Suppressor macrophage (primary cell): Measurements from ENCODE around the gene ARL4A.
"Not testable (repeated sequence)": the region's sequence is repeated elsewhere in the genome, so short reads cannot be mapped to it uniquely, and the experiment has no call there.

Experiments used
- DNase-seq, 4 experiments: peaks; one replicate each; pipeline ENCODE4 v3.0.0-alpha.2; 2020 to 2022

ARL4A gene

GRCh38 chr7:12670000-12670729, 17.3 kb upstream of the ARL4A start:
- peak in 3 of 4 experiments; percentile 10 to 38 (median 13) for DNase-seq

GRCh38 chr7:12670743-12671520, 16.5 kb upstream of the ARL4A start:
- DNase-seq: peak; percentile 7 to 76 (median 49)

- not testable (repeated sequence) for DNase-seq
Observed at GRCh38 chr7:12673436-12673835, 14.0 kb upstream of the ARL4A start.

GRCh38 chr7:12674053-12674452, 13.4 kb upstream of the ARL4A start:
- DNase-seq: no peak

- DNase-seq: peak; percentile 67 to 79 (median 73)
Observed at GRCh38 chr7:12674861-12675260, 12.6 kb upstream of the ARL4A start.

- DNase-seq: peak in 1 of 4 experiments; percentile 10
Observed at GRCh38 chr7:12683678-12684585, 3.5 kb upstream of the ARL4A start.

GRCh38 chr7:12684733-12685132, 2.7 kb upstream of the ARL4A start:
- DNase-seq: no peak

GRCh38 chr7:12685550-12685949, 1.9 kb upstream of the ARL4A start:
- DNase-seq: peak; percentile 47 to 75 (median 60)

GRCh38 chr7:12686234-12686890, 1.1 kb upstream of the ARL4A start:
- peak; percentile 96 to 99 (median 97) for DNase-seq

- DNase-seq: no peak
Observed at GRCh38 chr7:12687718-12688171, 312 bp downstream of the ARL4A start.

- peak in 1 of 4 experiments; percentile 47 for DNase-seq
Observed at GRCh38 chr7:12688485-12689170, 1.2 kb downstream of the ARL4A start.

- no peak for DNase-seq
Observed at GRCh38 chr7:12689451-12689850, 2.0 kb downstream of the ARL4A start.

GRCh38 chr7:12690041-12690878, 2.8 kb downstream of the ARL4A start:
- DNase-seq: no peak

- DNase-seq: not testable (repeated sequence)
Observed at GRCh38 chr7:12691388-12691787, 4.0 kb downstream of the ARL4A start.

- no peak for DNase-seq
Observed at GRCh38 chr7:12692035-12692434, 4.6 kb downstream of the ARL4A start.

- no peak for DNase-seq
Observed at GRCh38 chr7:12692479-12693259, 5.2 kb downstream of the ARL4A start.

- no peak for DNase-seq
Observed at GRCh38 chr7:12694817-12695216, 7.4 kb downstream of the ARL4A start.

- DNase-seq: no peak
Observed at GRCh38 chr7:12695965-12696364, 8.5 kb downstream of the ARL4A start.

GRCh38 chr7:12699299-12699698, 11.9 kb downstream of the ARL4A start:
- no peak for DNase-seq

GRCh38 chr7:12701433-12701832, 14.0 kb downstream of the ARL4A start:
- no peak for DNase-seq
